GM19043 (cell line): ENCODE measurements around the gene SPACA7.

Experiments used
- ATAC-seq: cut with Tn5 transposase; IDR thresholded peaks from one replicate; pipeline ENCODE4 v1.9.1; 2021; ENCODE audit warnings: low read depth; ENCODE audit not compliant: unreplicated experiment

SPACA7 gene

DNA sequence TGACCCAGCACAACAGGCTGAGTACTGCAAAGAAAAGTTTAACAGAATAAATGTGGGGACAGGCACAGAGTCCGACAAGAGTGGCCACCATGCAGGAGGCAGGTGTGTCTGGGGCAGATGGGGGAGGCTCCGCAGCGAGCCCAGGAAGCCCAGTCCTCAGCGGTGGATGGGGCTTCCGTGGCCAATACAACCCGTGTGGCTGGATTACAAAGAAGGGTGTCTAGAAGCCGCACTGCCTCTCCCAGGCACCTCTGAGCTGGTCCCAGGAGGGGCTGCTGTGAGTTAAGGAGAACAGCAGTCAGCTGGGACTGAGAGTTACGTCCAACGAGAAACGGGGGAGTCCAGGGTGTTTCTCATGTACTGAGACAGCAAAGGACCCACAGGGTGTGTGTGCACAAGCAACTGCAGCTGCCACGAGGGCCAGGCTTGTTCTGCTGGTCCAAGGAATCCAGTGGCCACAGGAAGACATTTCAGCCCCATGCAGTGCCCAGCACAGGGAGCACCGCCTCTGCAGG is 70.2 kb downstream of the SPACA7 start:
- ATAC-seq: no peak

DNA sequence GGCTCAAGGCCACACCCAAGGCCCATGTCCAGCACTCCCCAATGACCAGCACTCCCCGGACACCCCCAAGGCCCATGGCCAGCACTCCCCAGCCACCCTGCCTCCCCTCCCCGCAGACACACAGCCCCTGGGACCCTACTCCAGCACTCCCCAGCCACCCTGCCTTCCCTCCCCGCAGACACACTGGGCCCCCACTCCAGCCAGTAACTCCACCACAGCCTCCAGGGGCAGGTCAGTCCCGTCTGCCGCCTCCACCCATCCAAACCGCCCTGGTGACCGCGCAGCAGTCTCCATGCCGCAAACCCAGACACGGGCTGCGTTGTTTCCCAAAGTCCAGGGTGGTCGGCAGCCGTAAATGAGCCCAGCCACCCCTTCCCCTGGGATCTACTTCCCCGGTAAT is 70.7 kb downstream of the SPACA7 start:
- ATAC-seq: no peak

DNA sequence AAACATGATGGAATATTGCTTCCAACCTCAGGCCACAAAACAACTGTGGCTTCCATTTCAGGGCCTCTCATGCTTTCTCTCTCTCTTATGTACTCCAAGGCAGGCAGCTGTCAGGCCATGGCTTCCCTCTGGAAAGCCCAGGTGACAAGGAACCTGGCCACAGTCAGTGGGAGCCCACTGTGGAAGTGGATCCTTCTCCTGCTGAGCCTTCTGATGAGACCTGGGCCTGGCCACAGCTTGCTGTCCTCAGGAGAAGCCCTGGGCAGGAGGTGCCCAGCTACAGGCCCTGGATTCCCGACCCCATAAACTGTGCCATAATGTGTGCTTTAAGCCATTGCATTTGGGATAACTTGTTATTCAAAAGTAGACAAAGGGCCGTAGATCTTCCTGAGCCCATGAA is 71.2 kb downstream of the SPACA7 start:
- ATAC-seq: no peak

DNA sequence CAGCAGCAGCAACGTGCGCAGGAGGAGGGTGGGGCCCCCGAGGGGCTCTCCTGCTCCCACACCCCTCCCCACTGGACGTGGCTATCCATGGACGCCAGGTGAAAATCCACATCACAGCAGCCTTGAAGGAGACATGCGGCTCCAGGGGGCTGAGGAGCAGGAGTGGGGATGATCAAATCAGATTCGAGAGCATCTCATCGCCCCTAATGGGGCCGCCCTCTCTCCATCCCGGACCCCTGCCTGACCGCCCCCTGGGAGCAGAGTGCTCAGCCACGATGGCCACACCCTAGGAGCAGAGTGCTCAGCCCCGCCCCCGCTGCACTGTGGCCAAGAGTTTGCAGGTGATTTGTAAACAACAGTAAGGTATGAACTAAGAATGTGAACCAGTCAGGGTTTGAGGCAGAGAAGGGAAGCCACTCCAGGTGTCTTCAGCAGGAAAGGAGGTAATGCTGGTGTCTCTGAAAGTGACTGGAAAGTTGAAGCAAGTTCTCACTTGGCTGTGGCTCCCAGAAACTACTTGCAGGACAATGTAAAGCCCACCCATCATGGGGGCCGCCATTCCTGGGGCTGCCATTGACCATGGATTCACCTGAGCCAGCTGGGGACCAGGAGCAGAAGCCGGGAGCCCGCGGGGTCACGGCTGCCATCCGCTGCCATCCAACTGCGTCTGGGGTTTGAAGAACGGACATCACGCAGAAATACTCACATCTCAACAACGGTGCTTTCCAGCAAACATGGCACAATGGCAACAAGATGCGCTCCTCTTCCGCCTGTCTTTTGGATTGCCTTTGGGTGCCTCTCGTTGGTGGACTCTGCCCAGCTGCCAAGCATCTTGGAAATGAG is 71.8 kb downstream of the SPACA7 start:
- no peak for ATAC-seq

DNA sequence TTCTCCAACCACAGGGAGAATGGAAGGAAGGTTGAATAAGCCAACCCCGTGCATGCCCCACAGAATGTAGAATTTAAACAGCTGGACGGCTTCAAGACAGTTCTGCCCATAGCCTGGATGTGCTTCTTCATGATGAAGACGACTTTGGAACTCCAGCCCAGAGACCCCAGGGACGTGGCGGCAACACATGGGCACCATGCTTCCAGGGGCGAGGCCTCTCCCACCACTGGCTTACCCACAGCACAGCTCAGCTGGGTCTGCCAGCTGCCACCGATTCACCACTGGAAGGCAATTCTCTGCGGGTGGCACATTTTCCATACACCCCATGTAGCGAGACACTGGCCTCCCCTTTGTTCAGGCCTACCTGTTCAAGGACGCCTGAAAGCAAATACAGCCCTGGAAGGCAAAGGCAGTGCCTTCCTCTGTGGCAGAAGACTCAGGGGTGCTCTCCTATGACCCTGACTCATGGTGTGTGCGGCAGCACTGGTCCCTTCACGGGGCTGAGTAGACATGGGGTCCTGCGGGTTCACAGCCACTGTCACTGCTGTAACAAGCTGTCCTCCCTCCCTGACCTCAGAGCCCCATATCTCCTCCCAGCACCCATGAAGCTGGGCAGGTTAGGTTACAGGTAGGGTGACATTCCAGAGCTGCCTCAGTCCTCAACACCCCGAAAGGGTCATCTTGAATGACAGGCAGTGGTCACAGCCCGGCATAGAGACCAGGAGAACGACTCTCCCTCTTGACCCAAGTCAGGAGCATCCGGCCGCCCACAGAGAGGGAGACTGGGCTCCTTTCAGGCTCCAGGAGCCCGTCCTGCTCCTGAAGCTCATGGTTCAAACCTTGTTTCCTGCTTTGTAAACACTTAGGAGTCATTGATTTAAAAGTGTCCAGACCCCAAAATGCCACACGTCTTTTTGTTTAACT is 72.7 kb downstream of the SPACA7 start:
- no peak for ATAC-seq

DNA sequence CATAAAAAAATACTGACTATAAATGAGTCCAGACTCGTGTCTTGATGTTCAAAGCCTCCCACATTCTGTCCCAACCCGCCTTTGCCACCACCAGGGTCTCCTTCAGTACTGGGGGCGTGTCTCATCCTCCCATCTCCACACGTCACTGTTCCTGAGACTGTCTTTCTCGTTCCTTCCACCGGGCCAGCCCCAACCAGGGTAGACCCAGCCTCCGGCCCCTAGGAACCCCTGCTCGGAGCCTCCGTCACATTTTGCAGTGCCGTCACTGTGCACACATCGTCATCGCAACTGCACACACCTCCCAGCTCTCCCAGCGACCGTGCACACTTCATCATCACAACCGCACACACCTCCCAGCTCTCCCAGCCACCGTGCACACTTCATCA is 73.4 kb downstream of the SPACA7 start:
- no peak for ATAC-seq

DNA sequence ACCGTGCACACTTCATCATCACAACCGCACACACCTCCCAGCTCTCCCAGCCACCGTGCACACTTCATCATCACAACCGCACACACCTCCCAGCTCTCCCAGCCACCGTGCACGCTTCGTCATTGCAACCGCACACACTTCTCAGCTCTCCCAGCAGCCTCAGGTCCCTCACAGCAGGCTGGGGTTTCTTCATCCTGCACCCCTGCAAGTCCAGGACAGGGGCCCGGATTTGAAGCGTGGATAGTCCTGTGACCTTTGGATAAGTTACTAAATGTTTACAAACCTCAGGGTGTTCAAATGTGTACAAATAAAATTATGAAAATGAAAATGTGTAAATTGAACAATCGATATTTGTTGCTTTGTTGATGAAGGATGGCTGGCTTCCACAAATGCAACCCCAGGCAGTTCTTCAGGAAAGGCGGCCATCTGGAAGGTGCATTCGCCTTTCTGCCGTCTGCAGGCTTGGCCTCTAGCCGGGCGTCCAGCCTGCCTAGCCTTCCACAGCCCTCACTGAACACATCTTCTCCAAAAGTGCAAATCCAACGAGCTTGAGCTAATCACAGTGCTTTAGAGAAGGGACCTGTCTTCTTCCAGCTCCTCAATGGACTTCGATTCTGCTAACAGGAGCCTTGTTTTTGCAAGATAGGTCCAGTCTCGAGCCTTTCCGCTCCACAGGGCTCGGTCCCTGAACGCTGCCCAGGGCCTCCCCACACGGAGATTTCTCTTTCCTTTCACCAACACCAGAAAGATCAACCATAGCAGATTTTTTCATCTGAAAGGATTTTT is 74.2 kb downstream of the SPACA7 start:
- ATAC-seq: no peak

DNA sequence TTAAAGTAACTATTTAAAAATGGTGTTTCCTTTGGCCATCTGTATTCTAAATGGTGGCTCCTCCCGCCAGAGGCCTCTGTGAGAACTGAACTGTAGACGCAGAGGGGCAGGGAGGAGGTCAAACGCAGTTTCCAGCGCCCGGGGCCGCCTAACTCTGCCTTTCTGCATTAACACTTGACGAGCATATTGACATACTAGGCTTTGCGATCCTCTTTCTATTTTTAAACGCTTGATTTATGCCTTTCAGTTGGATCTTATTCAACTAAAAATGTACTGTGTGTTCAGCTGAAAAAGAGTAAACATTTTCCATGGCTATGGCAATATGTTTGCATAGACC is 74.7 kb downstream of the SPACA7 start:
- no peak for ATAC-seq

DNA sequence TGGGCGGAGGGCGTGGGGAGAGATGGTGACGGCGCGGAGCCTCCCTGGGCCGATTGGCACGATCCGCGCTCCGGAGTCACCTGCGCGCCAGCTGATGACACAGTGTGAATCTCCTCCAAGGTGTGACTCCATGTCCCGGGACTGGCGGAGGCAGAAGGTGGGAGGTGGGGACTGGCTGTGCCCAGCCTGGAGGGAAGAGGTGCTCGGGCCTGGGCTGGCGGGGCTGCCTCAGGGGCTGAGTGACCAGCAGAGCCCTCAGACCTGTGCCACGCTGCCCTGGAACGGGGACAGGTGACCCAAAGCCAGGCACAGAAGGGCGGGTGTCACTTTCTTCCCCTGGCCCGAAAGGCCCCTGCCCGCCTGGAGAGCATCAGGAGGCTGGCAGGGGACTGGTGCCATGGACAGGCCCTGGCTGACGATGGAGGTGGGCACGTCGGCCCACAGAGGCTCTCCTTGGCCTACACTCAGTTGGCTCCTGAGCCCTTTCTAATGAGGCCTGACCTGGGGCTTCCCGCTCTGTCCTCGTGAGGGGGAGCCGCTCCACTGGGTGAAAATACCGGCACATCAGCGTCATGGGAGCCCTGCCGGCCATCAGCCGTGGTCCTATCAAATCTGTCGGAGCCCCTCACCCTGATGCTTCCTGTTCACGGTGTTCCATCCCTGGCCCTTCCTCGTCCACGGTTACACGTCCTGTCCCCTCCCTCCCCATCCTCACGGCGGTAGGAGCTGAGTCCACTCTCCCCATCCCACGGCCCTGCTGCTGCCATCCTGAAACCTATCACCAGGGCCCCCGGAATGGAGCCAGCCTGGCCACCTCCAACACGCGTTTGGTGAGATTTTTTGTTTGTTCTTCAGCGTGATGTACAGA is 75.6 kb downstream of the SPACA7 start:
- ATAC-seq: no peak

DNA sequence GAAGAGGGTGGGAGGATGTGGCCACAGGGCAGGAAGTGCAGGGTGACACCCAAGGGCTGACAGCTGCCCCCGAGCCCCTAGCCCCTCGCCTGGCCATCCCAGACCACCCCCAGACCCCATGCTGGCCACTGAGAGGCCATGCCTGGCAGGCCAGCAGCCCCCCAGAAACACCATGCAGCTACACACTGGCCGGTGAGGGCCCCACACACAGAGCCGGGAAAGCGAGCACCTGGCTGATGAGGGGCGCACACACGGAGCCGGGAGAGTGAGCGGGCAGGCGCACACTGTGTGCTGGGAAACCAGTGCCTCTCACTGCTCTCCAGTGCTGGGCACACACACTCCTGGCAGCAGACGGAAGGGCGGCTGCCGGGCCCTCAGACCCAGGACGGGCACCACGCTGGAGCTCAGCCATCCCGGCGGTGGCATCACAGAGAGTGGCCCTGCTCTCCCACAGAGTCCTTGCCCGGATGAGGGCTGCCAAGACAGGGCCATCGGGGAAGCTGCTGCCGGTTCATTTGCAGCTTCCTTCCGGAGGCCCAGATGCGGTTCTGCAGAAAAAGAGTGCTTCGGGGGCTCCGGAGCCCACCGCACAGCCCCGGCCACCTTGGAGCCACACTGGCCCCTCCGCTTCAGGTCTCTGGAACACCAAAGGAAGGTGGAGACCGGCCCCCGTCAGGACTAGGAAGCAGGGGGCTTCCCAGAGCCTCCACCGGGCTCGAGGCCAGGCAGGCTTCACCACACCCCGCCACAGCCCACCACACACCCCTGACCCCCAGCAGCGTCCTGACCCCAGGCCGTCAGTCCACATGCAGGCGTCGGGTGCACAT is 76.4 kb downstream of the SPACA7 start:
- no peak for ATAC-seq

DNA sequence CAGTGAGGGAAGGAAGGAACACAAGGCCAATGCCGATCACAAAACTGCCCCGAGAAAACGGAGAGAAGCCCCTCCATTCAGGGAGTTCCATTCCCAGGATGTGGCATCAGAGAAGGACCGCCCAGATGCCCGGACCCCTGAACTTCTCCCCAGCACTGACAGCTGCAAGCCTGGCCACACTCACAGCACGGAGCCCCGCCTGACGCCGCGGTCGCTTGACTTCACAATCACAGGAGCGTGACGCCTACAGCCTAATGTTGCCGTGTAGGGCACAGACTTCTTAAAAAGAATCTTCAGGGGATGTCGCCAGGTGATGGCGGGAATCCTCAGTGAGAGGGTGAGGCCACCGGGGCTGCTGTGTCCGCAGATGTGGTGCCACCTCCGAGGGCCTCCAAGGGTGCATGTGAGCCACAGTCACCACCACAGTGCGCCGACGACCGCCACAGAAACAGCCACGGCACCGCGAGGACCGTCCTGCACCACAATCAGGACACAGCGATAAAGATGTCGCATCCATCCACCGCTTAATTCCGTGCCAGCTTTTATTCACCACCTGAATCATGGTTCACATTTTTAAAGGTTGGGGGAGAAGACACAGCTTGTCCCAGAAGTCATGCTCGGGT is 77.2 kb downstream of the SPACA7 start:
- no peak for ATAC-seq

DNA sequence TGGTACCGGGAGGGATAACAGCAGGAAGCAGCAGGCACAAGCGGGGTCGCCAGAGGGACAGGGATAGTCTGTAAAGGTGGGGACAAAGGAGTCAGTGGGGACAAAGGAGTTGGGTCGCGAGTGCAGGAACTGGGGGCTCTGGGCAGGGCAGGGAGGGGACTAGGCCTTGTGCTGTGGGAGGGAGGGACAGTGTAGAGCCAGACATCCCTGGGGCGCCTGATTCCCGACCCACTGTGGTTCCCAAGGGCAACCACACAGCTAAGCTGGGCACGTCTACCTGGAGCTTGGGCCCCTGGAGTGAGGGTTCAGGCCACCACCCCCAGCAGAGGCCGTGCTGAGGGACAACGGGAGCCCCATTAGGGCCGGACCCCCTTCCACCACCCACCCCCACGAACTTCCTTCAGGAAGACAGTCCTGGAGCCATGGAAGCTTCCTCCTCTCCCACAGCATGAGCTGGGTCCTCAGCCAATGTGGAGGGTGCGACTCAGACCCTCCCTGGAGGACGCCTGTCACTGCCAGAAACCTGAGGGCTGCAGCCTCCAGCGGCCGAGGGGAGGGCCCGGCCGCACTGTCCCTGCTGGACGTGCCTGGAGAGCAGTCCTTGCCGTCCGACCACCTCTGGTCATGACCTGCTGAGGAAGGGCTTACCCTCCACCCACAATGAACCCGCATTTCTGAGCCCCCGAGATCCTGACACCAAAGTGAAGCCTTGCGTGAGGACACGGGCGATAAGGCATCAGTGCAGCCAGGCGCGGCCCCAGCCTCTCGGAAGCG is 77.9 kb downstream of the SPACA7 start:
- no peak for ATAC-seq

DNA sequence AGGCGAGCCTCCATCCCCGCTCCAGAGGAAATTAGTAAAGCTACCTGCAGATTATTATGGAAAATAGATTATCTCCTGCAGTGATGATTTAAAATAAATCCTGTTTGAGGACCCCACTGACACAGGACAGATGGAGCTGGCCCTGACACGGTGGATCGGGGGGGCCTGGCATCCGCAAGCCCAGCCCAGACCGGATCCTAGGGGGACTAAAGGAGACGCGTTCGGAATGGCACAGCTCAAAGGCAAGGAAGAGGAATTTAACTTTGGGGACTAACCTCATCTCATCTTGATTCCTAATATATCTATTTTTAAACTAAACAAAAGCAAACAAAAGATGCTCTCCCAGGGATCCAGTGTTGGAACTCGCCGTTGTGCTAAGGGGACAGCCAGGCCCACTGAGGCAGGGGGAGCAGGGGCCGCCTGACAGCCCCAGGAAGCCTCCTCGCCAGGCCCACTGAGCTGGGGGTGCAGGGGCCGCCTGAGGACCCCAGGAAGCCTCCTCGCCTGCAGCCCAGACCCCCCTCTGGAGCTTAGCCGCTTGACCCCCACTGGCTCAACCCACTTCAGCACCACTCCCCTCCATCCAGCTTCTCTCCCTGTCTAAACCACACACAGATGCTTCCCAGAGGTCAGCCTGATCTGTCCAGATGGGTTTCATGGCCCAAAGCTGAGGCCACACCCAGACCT is 78.6 kb downstream of the SPACA7 start:
- no peak for ATAC-seq

DNA sequence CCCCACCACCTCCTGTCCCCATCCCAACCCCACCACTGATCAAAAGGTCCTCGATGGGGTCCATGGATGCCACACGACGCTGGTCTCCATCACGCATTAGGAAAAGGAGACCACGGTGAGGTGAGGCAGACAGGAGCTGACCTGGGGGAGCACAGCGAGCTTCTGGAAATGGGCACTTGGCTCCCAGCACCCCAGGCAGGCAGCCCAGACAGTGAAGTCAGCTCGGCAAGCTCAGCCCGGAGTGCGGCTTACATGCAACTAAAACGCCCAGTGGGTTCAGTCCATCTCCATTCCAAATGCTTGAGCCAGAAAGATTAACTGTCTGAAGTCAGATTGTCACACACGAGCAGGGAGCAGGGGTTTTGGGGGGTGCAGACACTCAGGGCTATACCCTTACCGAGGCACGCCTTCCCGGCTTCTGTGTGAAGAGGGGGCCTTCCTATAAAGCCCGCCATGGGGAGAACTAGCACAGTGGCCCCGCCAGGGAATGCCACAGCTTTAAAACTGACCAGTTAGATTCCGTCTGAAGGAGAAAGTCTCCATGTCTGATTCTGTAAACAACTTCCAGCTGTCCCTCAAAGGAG is 79.4 kb downstream of the SPACA7 start:
- ATAC-seq: no peak

DNA sequence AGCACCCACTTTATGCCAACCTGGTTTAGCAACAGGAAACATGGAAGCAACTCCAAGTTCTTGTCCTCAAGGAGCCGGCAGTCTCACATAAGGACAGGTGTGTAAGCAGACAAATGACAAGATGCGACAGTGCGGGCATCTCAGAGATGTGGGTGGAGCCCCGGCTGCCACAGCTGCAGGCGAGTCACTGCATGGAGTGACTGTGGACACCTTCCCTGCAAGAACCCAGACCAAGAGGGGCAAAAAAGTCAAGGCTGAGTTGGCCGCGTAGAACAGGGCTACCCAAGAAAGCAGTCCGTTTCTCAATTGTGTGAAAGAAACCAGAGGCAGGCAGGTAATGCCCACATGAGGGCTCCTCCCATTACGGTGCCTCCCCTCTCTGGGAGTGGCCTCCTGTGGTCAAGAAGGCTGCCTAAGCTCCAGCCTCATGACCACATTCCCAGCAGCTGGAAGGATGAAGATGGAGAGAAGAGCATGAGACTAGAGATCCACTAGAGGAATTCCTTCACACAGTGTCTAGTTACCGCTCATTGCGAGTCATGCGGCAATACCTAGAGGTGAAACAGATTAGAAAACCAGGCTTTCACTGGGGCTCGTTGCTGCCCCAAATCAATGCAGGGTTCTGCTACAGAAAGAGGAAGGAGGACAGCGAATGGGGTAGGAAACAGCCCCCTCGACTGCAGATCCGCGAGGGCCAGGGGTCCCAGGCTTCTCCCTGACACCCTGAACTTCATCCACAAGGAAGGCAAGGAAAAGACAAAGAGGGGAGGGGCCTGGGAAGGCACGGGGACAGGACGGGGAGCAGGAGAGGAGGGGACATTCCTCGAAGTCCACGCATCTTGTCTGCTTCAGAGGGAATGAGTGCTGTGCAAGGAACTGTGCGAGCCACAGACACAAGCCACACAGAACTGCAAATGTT is 80.2 kb downstream of the SPACA7 start:
- ATAC-seq: no peak

DNA sequence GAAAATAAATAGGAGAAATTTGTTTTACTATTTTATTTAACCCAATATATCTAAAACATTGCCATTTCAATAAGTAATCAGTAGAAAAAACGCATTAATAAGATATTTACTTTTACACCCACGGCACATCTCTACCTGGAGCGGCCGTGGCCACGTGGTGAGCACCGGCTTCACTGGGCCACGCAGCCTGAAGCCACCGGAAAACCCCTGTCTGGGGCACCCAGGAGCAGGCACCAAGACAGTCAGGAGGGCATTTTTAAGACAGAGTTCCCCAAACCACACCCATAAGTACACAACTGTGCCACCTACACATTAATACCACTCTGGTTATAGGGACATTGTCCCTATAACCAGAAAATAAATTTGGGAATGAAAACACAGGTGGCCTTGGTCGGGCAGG is 80.9 kb downstream of the SPACA7 start:
- no peak for ATAC-seq
